Esophagus squamous epithelium (tissue), 5 donors: ENCODE measurements around the gene PPM1N. TPM values are rescaled to one million over a fixed set of nuclear protein-coding genes. Genes with fewer than 3 reads are reported as not detected.

ENCODE experiments used
- DNase-seq: peaks from one replicate; lab custom pipeline; 2025; lab: John Stamatoyannopoulos, UW
- H3K27ac ChIP-seq, 4 donors: fragments of 200-600 bp; sonication (generic); one replicate each; pipeline ENCODE4 v1.5.1; 2016 to 2019; ENCODE audit warnings: mild to moderate bottlenecking in 1 of 4
- H3K27me3 ChIP-seq, 4 donors: fragments of 200-600 bp; sonication (generic); 1 replicate in 3 of 4; 2 replicates in 1 of 4; pipeline versions ENCODE4 v1.5.1 to v1.6.0; 2017 to 2021; ENCODE audit warnings: antibody characterized with exemption in 1 of 4
- H3K36me3 ChIP-seq, 3 donors: fragments of 200-600 bp; sonication (generic); one replicate each; pipeline ENCODE4 v1.5.1; 2016 to 2019
- H3K4me1 ChIP-seq, 3 donors: fragments of 200-600 bp; sonication (generic); one replicate each; pipeline ENCODE4 v1.5.1; 2017 to 2019
- H3K4me3 ChIP-seq, 4 donors: fragments of 200-600 bp; sonication (generic); 1 replicate in 3 of 4; 2 replicates in 1 of 4; pipeline ENCODE4 v1.5.1; 2016 to 2019; ENCODE audit warnings: mild to moderate bottlenecking in 2 of 4, moderate library complexity in 1 of 4
- H3K9me3 ChIP-seq, 3 donors: fragments of 200-600 bp; sonication (generic); one replicate each; pipeline ENCODE4 v1.5.1; 2016 to 2019
- CTCF ChIP-seq, 6 experiments: fragments of 450-650 bp in 4 of 6; fragments of 200-600 bp in 2 of 6; sonication (generic) in 2 of 6; IDR thresholded peaks; one replicate each; pipeline ENCODE4 v1.5.1; 2016 to 2019; ENCODE audit warnings: antibody characterized with exemption in 6 of 6, mild to moderate bottlenecking in 4 of 6, moderate library complexity in 4 of 6
- POLR2A ChIP-seq, 4 donors: fragments of 450-650 bp; IDR thresholded peaks; one replicate each; pipeline ENCODE4 v1.6.1; 2017; ENCODE audit warnings: antibody characterized with exemption in 4 of 4, mild to moderate bottlenecking in 4 of 4, moderate library complexity in 3 of 4
- WGBS, 2 donors: methylation state at CpG; one replicate each; pipeline ENCODE4 v1.1.5; 2018; 5-methylcytosine and 5-hydroxymethylcytosine counted together
- intact Hi-C: fragments of 100-400 bp; cut with DNase I; formaldehyde crosslinking; loops from one replicate; pipeline ENCODE4 v1.15.0; 2022
- total RNA-seq, 4 donors: library from RNA; depleted of rRNA; stranded (reverse); fragments of >200 nt; gene quantifications; one replicate each; pipeline ENCODE4 v1.1.0, GENCODE V29; 2016
- donor health status: DM: yes; HTN: yes; CAD: no.

PPM1N gene
- total RNA-seq, 4 donors from 2014 or later: 1.8 to 6.7 (median 4.0) TPM

DNA sequence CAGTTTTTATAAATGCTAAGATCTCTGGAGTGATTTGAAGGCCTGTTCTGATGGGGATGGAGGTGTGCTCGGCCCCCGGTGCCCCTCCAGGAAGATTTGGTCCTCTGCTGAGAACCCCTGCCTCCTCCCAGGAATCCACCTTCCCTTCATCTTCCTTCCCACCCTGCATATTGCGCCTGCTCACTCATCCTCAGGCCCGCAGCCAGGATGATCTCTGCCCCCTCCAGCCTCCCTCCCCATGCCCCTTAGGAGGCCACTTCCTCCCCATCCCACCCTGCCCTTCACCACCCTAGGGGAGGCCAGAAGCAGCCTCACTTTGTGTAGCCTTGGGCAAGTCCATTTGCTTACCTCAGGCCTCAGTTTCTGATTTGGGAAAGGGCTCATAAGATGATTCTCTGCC is 28.7 kb downstream of the PPM1N start:
- peak overlapping the region in 2 of 4 donors; percentile 15 to 38 for H3K27ac ChIP-seq
- peaks cover 0 to 4% (median 0%) of the 10 kb centered on the region in 3 donors for H3K9me3 ChIP-seq
- WGBS, 2 donors: 93 to 94% methylated on average over 3 to 4 of the region's 4 CpGs
- intact Hi-C loops: loop anchor here (10.0 kb wide), 1 partner anchor 118 kb away; no protein-coding TSS in a partner anchor
- H3K27me3 ChIP-seq: peaks cover 0 to 9% (median 0%) of the 10 kb centered on the region in 4 donors
- TF ChIP-seq POLR2A (IDR thresholded peaks at IDR 0.05) (no peak), CTCF (IDR thresholded peaks at IDR 0.05) (no peak)
- no peak overlapping the region for H3K4me3 ChIP-seq
- DNase-seq: no peak
- peaks cover 0 to 50% (median 17%) of the 10 kb centered on the region in 3 donors for H3K36me3 ChIP-seq
- H3K4me1 ChIP-seq: peaks cover 19 to 43% (median 30%) of the 10 kb centered on the region in 3 donors

DNA sequence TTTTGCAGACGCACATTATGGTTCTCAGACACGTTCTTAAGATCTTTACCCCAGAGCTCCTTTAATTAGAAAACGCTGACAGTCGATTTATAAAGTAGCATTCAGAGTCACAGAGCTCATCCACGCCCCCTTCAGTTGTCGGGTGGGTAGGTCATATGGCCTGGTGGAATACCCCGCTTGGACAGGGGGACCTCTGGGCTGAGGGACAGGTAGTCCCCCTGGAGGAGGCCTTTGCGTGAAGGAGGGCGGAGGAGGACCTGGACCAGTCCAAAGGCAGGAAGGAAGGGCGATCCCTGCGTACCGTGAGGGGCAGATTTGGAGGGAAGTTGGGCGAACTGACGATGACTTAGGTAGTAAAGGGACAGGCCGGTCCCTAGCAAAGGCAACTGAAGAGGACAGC is 29.5 kb downstream of the PPM1N start:
- H3K4me3 ChIP-seq: peak overlapping the region in 2 of 4 donors; percentile 46 to 65
- peak overlapping the region; percentile 50 to 79 (median 64) for H3K27ac ChIP-seq
- WGBS, 2 donors: 48 to 59% methylated on average over 8 to 9 of the region's 15 CpGs
- intact Hi-C loops: loop anchor here (10.0 kb wide), 1 partner anchor 117 kb away; no protein-coding TSS in a partner anchor
- H3K9me3 ChIP-seq: peaks cover 0 to 4% (median 0%) of the 10 kb centered on the region in 3 donors
- H3K36me3 ChIP-seq: peaks cover 0 to 43% (median 17%) of the 10 kb centered on the region in 3 donors
- no peak for TF ChIP-seq POLR2A (IDR thresholded peaks at IDR 0.05)
- no peak for TF ChIP-seq CTCF (IDR thresholded peaks at IDR 0.05)
- H3K27me3 ChIP-seq: peaks cover 0 to 9% (median 0%) of the 10 kb centered on the region in 4 donors
- H3K4me1 ChIP-seq: peaks cover 19 to 43% (median 30%) of the 10 kb centered on the region in 3 donors
- DNase-seq: no peak

- intact Hi-C loops: loop anchor here (10.0 kb wide), 1 partner anchor 117 kb away; no protein-coding TSS in a partner anchor
- WGBS, 2 donors: 14 to 27% methylated on average over 16 to 17 of the region's 17 CpGs
- Histone ChIP-seq H3K36me3 (peaks cover 0 to 38% (median 17%) of the 10 kb centered on the region in 3 donors), H3K4me3 (peak overlapping the region; percentile 31 to 65 (median 50)), H3K4me1 (peaks cover 19 to 42% (median 30%) of the 10 kb centered on the region in 3 donors), H3K9me3 (peaks cover 0 to 4% (median 0%) of the 10 kb centered on the region in 3 donors), H3K27me3 (peaks cover 0 to 9% (median 0%) of the 10 kb centered on the region in 4 donors), H3K27ac (peak overlapping the region; percentile 50 to 79 (median 64))
- TF ChIP-seq POLR2A (IDR thresholded peaks at IDR 0.05): no peak
- TF ChIP-seq CTCF (IDR thresholded peaks at IDR 0.05): peak in 1 of 6 experiments; percentile 4
- no peak for DNase-seq
These were observed 30.0 kb downstream of the PPM1N start for GRCh38 chr19:45528149-45528743.

- no peak for DNase-seq
- intact Hi-C loops: loop anchor here (10.0 kb wide), 1 partner anchor 116 kb away; no protein-coding TSS in a partner anchor
- Histone ChIP-seq H3K4me3 (peak overlapping the region; percentile 31 to 65 (median 50)), H3K36me3 (peaks cover 0 to 33% (median 17%) of the 10 kb centered on the region in 3 donors), H3K9me3 (peaks cover 0 to 4% (median 0%) of the 10 kb centered on the region in 3 donors), H3K27ac (peak overlapping the region; percentile 50 to 79 (median 64)), H3K27me3 (peaks cover 0 to 9% (median 0%) of the 10 kb centered on the region in 4 donors), H3K4me1 (peaks cover 19 to 38% (median 27%) of the 10 kb centered on the region in 3 donors)
- TF ChIP-seq CTCF (IDR thresholded peaks at IDR 0.05) (peak in 2 of 6 experiments; percentile 4 to 19), POLR2A (IDR thresholded peaks at IDR 0.05) (no peak)
- 5% methylated on average over 7 of the region's 49 CpGs; no CpG with 5 or more reads in 1 of the 2 donors for WGBS, 2 donors
These were observed 30.6 kb downstream of the PPM1N start for GRCh38 chr19:45528744-45529419.
